Lower leg skin (tissue), 4 donors: ENCODE data around the gene PLA2G2A. TPM values are rescaled to one million over a fixed set of nuclear protein-coding genes. Genes with fewer than 3 reads are reported as not detected.
"Not testable (repeated sequence)": the region's sequence is repeated elsewhere in the genome, so short reads cannot be mapped to it uniquely, and the experiment has no call there.

Experiments
- DNase-seq, 2 donors: peaks; one replicate each; pipeline ENCODE4 v3.0.0-alpha.2; 2019; ENCODE audit warnings: low spot score in 2 of 2
- H3K4me3 ChIP-seq: fragments of 200-600 bp; sonication (generic); 2 replicates; pipeline ENCODE4 v1.5.1; 2017; ENCODE audit warnings: mild to moderate bottlenecking, low read depth; ENCODE audit not compliant: poor library complexity, severe bottlenecking
- POLR2A ChIP-seq, 2 donors: fragments of 450-650 bp; IDR thresholded peaks; one replicate each; pipeline ENCODE4 v1.6.1; 2016 to 2017; ENCODE audit warnings: antibody characterized with exemption in 2 of 2, mild to moderate bottlenecking in 1 of 2, moderate library complexity in 1 of 2
- WGBS, 2 donors: methylation state at CpG; one replicate each; pipeline ENCODE4 v1.1.5; 2018; 5-methylcytosine and 5-hydroxymethylcytosine counted together
- intact Hi-C: fragments of 100-400 bp; cut with DNase I; formaldehyde crosslinking; loops from one replicate; pipeline ENCODE4 v1.15.0; 2023; ENCODE audit warnings: low total_unique reads
- total RNA-seq, 4 donors: library from RNA; depleted of rRNA; stranded (reverse); fragments of >200 nt; gene quantifications; one replicate each; pipeline ENCODE4 v1.1.0, GENCODE V29; 2016
- TF ChIP-seq, protein P1 (sequence below), 3 donors: fragments of 450-650 bp; IDR thresholded peaks; one replicate each; pipeline ENCODE4 v1.5.1; 2016; ENCODE audit warnings: antibody characterized with exemption in 3 of 3, mild to moderate bottlenecking in 3 of 3, moderate library complexity in 2 of 3

Gene PLA2G2A
- total RNA-seq, 4 donors from 2014 or later, result 6.0 to 14.0 (median 10.3) TPM

DNA sequence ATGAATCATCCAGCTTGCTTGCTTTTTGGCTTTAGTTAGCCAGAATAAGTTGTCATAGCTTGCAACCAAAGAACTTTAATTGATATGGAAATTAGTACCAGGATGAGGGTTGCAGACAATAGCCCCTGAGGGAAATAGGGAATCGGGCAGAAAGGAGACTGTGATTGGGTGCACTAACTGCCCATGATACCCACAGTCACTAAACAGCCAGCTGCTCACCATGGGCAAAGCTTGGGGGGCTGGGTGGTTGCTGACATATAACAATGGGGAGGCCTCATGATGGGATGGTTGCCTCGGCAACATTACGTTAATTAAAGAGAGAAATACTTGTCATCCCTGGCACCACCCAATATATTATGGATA, 38.2 kb downstream of the PLA2G2A start:
- H3K4me3 ChIP-seq, result no peak overlapping the region
- no peak for DNase-seq
- 73 to 89% methylated on average over 3 of the region's 3 CpGs for WGBS, 2 donors
- intact Hi-C loops, result no loop called here
- TF ChIP-seq POLR2A (IDR thresholded peaks at IDR 0.05), result no peak
- TF ChIP-seq, protein P1, sequence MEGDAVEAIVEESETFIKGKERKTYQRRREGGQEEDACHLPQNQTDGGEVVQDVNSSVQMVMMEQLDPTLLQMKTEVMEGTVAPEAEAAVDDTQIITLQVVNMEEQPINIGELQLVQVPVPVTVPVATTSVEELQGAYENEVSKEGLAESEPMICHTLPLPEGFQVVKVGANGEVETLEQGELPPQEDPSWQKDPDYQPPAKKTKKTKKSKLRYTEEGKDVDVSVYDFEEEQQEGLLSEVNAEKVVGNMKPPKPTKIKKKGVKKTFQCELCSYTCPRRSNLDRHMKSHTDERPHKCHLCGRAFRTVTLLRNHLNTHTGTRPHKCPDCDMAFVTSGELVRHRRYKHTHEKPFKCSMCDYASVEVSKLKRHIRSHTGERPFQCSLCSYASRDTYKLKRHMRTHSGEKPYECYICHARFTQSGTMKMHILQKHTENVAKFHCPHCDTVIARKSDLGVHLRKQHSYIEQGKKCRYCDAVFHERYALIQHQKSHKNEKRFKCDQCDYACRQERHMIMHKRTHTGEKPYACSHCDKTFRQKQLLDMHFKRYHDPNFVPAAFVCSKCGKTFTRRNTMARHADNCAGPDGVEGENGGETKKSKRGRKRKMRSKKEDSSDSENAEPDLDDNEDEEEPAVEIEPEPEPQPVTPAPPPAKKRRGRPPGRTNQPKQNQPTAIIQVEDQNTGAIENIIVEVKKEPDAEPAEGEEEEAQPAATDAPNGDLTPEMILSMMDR (IDR thresholded peaks at IDR 0.05), result no peak

- intact Hi-C loops, result no loop called here
- TF ChIP-seq, protein P1 (IDR thresholded peaks at IDR 0.05), result no peak
- no peak for TF ChIP-seq POLR2A (IDR thresholded peaks at IDR 0.05)
- H3K4me3 ChIP-seq, result no peak overlapping the region
- 76 to 78% methylated on average over 7 of the region's 7 CpGs for WGBS, 2 donors
- peak in 1 of 2 donors; percentile 50 for DNase-seq
These were observed 38.8 kb downstream of the PLA2G2A start for GRCh38 chr1:19940486-19941205.

- DNase-seq, result no peak
- TF ChIP-seq POLR2A (IDR thresholded peaks at IDR 0.05), result no peak
- H3K4me3 ChIP-seq, result no peak overlapping the region
- intact Hi-C loops, result no loop called here
- 74 to 94% methylated on average over 1 of the region's 1 CpG for WGBS, 2 donors
These were observed 40.9 kb downstream of the PLA2G2A start for GRCh38 chr1:19938472-19938871.

DNA sequence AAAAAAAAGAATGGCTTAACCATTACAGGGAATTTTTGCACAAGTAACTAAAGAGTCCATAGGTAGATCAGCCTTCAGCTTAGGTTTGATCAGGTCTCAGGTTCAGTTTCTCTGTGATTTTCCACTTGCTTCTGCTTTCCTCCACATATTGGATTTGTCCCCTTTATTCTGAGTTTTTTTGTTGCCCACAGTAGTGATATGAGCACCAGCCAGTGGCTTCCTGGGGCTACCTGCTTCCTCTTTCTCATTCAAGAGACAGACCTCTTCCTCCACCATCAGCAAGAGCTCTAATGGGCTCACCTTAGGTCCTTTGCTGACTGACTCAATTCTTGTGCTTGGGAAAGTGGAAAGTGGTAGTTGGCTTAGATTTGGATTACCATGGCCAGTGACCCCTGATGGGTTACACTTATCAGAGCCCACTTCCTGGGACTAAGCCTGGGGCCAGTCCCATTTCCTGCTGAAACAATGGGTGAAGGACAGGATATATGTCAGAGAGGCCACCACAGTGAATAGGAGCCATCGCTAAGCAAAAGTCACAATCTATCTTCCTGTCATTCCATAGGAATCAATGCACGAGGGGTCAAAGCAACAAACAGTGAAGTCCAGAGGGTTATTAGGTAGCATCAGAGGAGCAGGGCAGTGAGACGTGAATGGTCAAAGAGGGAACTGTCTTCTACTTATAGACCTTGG, 43.2 kb downstream of the PLA2G2A start:
- WGBS, 2 donors, result 78 to 82% methylated on average over 3 of the region's 3 CpGs
- no peak for DNase-seq
- no peak overlapping the region for H3K4me3 ChIP-seq
- TF ChIP-seq, protein P1 (IDR thresholded peaks at IDR 0.05), result no peak
- no peak for TF ChIP-seq POLR2A (IDR thresholded peaks at IDR 0.05)
- intact Hi-C loops, result no loop called here

GRCh38 chr1:19934336-19934735, 45.1 kb downstream of the PLA2G2A start:
- no peak overlapping the region for H3K4me3 ChIP-seq
- 66 to 74% methylated on average over 7 of the region's 7 CpGs for WGBS, 2 donors
- no peak for DNase-seq
- no peak for TF ChIP-seq POLR2A (IDR thresholded peaks at IDR 0.05)
- intact Hi-C loops, result no loop called here

GRCh38 chr1:19932866-19933265, 46.6 kb downstream of the PLA2G2A start:
- DNase-seq, result no peak
- TF ChIP-seq, protein P1 (IDR thresholded peaks at IDR 0.05), result no peak
- no peak for TF ChIP-seq POLR2A (IDR thresholded peaks at IDR 0.05)
- H3K4me3 ChIP-seq, result no peak overlapping the region
- intact Hi-C loops, result no loop called here
- WGBS, 2 donors, result 0% methylated on average over 1 of the region's 1 CpG

- H3K4me3 ChIP-seq, intact Hi-C loops, DNase-seq: not testable (repeated sequence)
- WGBS, 2 donors, result 84 to 88% methylated on average over 3 of the region's 3 CpGs
These were observed 52.3 kb downstream of the PLA2G2A start for GRCh38 chr1:19927130-19927421.
